Ascending aorta (tissue), 2 donors: ENCODE results near the gene SUCLG2. TPM values are rescaled to one million over a fixed set of nuclear protein-coding genes. Genes with fewer than 3 reads are reported as not detected.

Experiments used
- DNase-seq, 2 donors: peaks; one replicate each; pipeline ENCODE4 v3.0.0-alpha.2; 2019; ENCODE audit warnings: low spot score in 2 of 2
- H3K27ac ChIP-seq, 2 donors: fragments of 200-600 bp; sonication (generic); one replicate each; pipeline ENCODE4 v1.5.1; 2016 to 2017; ENCODE audit warnings: mild to moderate bottlenecking in 1 of 2
- H3K27me3 ChIP-seq: fragments of 200-600 bp; sonication (generic); one replicate; pipeline ENCODE4 v1.5.1; 2017
- H3K36me3 ChIP-seq, 2 donors: fragments of 200-600 bp; sonication (generic); one replicate each; pipeline ENCODE4 v1.5.1; 2016
- H3K4me1 ChIP-seq, 2 donors: fragments of 200-600 bp; sonication (generic); one replicate each; pipeline ENCODE4 v1.5.1; 2016 to 2017; ENCODE audit warnings: mild to moderate bottlenecking in 1 of 2
- H3K4me3 ChIP-seq, 2 donors: fragments of 200-600 bp; sonication (generic); one replicate each; pipeline ENCODE4 v1.5.1; 2016 to 2017; ENCODE audit warnings: mild to moderate bottlenecking in 1 of 2
- H3K9me3 ChIP-seq, 2 donors: fragments of 200-600 bp; sonication (generic); one replicate each; pipeline ENCODE4 v1.5.1; 2016
- CTCF ChIP-seq, 3 experiments: fragments of 200-600 bp in 2 of 3; fragments of 450-650 bp in 1 of 3; sonication (generic) in 2 of 3; IDR thresholded peaks; one replicate each; pipeline ENCODE4 v1.5.1; 2016 to 2019; ENCODE audit warnings: antibody characterized with exemption in 3 of 3, mild to moderate bottlenecking in 1 of 3, moderate library complexity in 1 of 3
- intact Hi-C: fragments of 100-400 bp; cut with DNase I; formaldehyde crosslinking; loops from one replicate; pipeline ENCODE4 v1.15.1; 2023
- total RNA-seq: library from RNA; depleted of rRNA; stranded (reverse); fragments of >200 nt; gene quantifications from one replicate; pipeline ENCODE4 v1.1.0, GENCODE V29; 2016

SUCLG2 gene
- total RNA-seq, 1 donor from 2014 or later = 33.6 TPM

- intact Hi-C loops = no loop called here
- Histone ChIP-seq H3K36me3 (peaks cover 4 to 18% of the 10 kb centered on the region in 2 donors), H3K27me3 (no peaks in the 10 kb centered on the region), H3K4me3 (no peak overlapping the region), H3K9me3 (no peaks in the 10 kb centered on the region), H3K4me1 (no peaks in the 10 kb centered on the region), H3K27ac (no peak overlapping the region)
- no peak for TF ChIP-seq CTCF (IDR thresholded peaks at IDR 0.05)
- DNase-seq = no peak
These were observed 138.6 kb downstream of the SUCLG2 start for GRCh38 chr3:67515778-67516177.

- peaks cover 0 to 7% of the 10 kb centered on the region in 2 donors for H3K36me3 ChIP-seq
- DNase-seq = no peak
- H3K4me3 ChIP-seq = no peak overlapping the region
- no peaks in the 10 kb centered on the region for H3K4me1 ChIP-seq
- H3K27me3 ChIP-seq = no peaks in the 10 kb centered on the region
- intact Hi-C loops = no loop called here
- no peaks in the 10 kb centered on the region for H3K9me3 ChIP-seq
- no peak for TF ChIP-seq CTCF (IDR thresholded peaks at IDR 0.05)
- H3K27ac ChIP-seq = no peak overlapping the region
These were observed 144.8 kb downstream of the SUCLG2 start for GRCh38 chr3:67509471-67510075.

GRCh38 chr3:67507584-67507983, 146.8 kb downstream of the SUCLG2 start:
- no peaks in the 10 kb centered on the region for H3K4me1 ChIP-seq
- intact Hi-C loops = no loop called here
- no peak overlapping the region for H3K4me3 ChIP-seq
- peaks cover 0 to 15% of the 10 kb centered on the region in 2 donors for H3K36me3 ChIP-seq
- H3K27me3 ChIP-seq = no peaks in the 10 kb centered on the region
- DNase-seq = no peak
- no peak for TF ChIP-seq CTCF (IDR thresholded peaks at IDR 0.05)
- no peaks in the 10 kb centered on the region for H3K9me3 ChIP-seq
- H3K27ac ChIP-seq = no peak overlapping the region

- no peak overlapping the region for H3K4me3 ChIP-seq
- no peak for TF ChIP-seq CTCF (IDR thresholded peaks at IDR 0.05)
- no peaks in the 10 kb centered on the region for H3K27me3 ChIP-seq
- no peak overlapping the region for H3K27ac ChIP-seq
- H3K9me3 ChIP-seq = no peaks in the 10 kb centered on the region
- intact Hi-C loops = no loop called here
- no peak for DNase-seq
- peaks cover 0 to 9% of the 10 kb centered on the region in 2 donors for H3K36me3 ChIP-seq
- H3K4me1 ChIP-seq = no peaks in the 10 kb centered on the region
These were observed 153.7 kb downstream of the SUCLG2 start for GRCh38 chr3:67500709-67501108.

- Histone ChIP-seq H3K27me3 (no peaks in the 10 kb centered on the region), H3K4me3 (no peak overlapping the region), H3K4me1 (no peaks in the 10 kb centered on the region), H3K36me3 (peaks cover 0 to 10% of the 10 kb centered on the region in 2 donors), H3K27ac (no peak overlapping the region), H3K9me3 (no peaks in the 10 kb centered on the region)
- no peak for TF ChIP-seq CTCF (IDR thresholded peaks at IDR 0.05)
- intact Hi-C loops = no loop called here
- no peak for DNase-seq
These were observed 156.7 kb downstream of the SUCLG2 start for GRCh38 chr3:67497746-67498145.

GRCh38 chr3:67495751-67496150, 158.7 kb downstream of the SUCLG2 start:
- H3K36me3 ChIP-seq = peaks cover 0 to 10% of the 10 kb centered on the region in 2 donors
- no peak for DNase-seq
- H3K9me3 ChIP-seq = no peaks in the 10 kb centered on the region
- H3K27ac ChIP-seq = no peak overlapping the region
- TF ChIP-seq CTCF (IDR thresholded peaks at IDR 0.05) = no peak
- H3K4me3 ChIP-seq = no peak overlapping the region
- H3K4me1 ChIP-seq = no peaks in the 10 kb centered on the region
- intact Hi-C loops = no loop called here
- no peaks in the 10 kb centered on the region for H3K27me3 ChIP-seq
